Activated CD8-positive, alpha-beta memory T cell treated with anti-CD3 and anti-CD28 coated beads for 48 hours (primary cell): ENCODE results near the gene TXNL4A.
"Not testable (repeated sequence)": the region's sequence is repeated elsewhere in the genome, so short reads cannot be mapped to it uniquely, and the experiment has no call there.

Experiments
- DNase-seq, 3 experiments: peaks; one replicate each; pipeline ENCODE4 v3.0.0-alpha.2; 2020; ENCODE audit warnings: low read depth in 2 of 3, low spot score in 2 of 3

Gene TXNL4A

DNA sequence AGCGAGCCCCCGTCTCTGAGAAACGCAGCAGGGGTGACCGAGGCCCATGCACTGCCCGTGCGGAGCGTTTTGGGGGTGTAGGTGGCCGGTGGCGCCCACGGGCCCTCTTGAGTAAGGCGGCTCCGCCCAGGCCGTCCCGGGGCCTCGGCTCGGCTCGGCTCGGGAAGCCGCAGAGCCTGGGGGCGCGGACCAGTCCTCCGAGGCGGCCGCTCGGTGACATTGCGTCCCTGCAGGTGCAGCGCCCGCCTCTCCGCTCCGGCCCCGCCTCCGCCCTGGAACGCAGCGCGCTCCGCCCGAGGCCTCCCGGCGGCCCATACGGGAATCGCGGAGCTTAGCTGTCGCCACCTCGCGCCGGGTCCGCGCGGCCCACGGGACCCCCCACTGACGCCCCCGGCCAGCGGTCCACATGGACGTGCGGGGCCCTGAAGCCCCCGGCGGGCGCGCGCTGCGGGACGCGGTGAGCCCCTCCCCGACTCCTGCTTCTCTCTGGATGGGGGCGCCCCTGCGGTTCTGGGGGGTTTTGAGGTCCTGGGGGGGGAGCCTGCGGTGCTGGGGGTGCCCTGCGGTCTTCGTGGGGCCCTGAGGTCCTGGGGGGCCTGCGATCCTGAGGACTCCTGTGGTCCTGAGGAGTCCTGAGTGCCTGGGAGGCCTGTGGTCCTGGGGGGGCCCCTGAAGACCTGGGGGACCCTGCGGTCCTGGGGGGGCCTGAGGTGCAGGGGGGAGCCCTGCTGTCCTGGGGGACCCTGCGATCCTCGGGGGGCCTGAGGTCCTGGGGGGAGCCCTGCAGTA lies 23.8 kb downstream of the TXNL4A start, which contains the start of gene HSBP1L1:
HSBP1L1 (plus strand) TSS at position 314 of the 789 bp plus-strand sequence; CDS start at position 407, 93 bp downstream.
- no peak for DNase-seq

DNA sequence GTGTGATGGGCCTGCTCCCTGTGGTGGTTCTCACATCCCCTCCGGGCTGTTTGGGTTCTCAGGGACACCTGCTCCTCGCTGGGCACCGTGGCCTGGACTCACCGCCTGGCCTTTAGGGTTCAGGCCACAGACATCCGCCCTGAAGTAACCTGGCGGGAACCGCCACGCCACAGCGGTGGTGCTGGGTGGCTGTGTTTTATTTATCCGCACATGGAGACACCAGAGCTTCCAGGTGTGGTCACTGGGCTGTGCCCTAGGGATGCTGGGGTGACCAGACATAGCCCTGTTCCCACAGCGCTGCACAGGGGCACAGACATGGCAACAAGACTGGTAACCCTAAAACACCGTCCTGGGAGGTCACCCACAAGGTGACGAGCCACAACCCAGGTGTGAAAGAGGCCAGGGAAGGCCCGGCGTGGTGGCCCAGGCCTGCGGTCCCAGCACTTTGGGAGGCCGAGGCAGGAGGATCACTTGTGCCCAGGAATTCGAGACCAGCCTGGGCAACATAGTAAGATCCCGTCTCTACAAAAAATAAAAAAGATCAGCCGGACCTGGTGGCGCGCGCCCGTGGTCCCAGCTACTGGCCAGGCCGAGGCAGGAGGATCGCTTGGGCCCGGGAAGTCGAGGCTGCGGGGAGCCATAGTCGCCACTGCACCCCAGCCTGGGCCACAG lies 24.6 kb downstream of the TXNL4A start:
- no peak for DNase-seq

- no peak for DNase-seq
Measured at GRCh38 chr18:79962835-79963657, 25.3 kb downstream of the TXNL4A start.

DNA sequence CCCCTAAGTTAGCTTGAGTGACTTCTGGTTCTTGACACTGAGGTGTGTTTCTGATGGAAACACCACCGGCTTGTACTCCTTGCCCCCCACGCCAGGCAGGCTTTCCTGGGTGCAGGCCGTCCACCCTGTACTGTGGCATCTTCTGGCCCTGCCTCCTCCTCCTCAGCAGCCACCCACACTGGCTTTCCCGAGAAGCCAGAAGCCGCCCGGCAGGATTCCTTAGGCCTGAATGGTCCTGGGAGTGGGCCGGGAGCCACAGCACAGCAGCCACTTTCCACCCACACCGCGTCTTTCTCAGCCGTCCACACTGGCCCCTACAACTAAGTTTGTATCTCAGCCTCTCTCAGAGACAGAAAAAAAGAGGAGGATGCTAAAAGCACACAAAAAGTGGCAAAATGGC lies 26.1 kb downstream of the TXNL4A start:
- no peak for DNase-seq

- DNase-seq, result no peak
Measured at GRCh38 chr18:79961527-79962291, 26.7 kb downstream of the TXNL4A start.

GRCh38 chr18:79960921-79961526 lies 27.3 kb downstream of the TXNL4A start:
- DNase-seq, result no peak

GRCh38 chr18:79960161-79960801 lies 28.1 kb downstream of the TXNL4A start:
- not testable (repeated sequence) for DNase-seq

DNA sequence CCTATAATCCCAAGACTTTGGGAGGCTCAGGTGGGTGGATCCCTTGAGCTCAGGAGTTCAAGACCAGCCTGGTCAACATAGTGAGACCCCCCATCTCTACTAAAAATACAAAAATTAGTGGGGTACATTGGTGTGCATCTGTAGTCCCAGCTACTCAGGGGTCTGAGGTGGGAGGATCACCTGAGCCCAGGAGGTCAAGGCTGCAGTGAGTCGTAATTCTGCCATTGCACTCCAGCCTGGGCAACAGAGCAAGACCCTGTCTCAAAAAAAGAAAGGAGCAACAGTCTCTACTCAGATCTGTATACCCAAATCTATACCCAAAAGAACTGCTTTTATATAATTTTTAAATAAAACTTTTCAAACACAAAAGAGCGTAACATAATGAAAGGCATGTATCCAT lies 29.4 kb downstream of the TXNL4A start:
- no peak for DNase-seq

DNA sequence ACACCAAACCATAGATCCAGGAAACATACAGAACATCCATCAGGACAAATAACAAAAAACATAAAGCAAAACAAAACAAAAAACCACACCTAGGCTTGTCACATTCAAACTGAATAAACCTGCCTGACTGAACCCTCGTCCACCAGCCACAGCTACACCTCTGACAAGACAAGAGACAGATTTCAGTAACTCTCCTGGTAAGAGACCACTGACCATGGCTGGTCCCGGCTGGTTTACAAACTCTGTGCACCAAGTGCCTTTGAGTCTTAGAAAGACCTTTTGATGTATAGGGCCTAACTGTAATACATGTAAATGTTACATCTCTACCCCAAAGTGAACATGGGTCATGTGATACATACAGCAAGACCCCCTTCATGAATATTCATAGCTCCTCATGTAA lies 32.1 kb downstream of the TXNL4A start:
- no peak for DNase-seq

DNA sequence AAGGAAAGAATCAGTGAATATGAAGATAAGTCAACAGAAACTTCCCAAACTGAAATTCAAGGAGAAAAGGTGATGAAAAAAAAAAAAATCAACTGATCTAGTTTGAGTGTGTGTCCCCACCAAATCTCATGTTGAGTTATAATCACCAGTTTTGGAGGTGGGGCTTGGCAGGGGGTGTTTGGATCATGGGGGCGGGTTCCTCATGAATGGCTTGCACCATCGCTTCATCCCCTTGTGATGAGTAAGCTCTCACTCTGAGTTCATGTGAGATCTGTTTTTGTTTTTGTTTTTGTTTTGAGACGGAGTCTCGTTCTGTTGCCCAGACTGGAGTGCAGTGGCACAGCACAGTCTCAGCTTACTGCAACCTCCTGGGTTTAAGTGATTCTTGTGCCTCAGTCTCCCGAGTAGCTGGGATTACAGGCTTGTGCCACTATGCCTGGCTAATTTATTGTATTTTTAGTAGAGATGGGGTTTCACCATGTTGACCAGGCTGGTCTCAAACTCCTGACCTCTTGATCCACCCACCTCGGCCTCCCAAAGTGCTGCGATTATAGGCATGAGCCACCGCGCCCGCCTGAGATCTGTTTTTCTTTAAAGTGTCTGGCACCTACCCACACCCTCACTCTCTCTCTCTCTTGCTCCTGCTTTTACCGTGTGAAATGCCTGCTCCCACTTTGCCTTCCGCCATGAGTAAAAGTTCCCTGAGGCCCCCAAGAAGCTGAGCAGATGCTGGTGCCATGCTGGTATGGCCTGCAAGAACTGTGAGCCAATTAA lies 32.9 kb downstream of the TXNL4A start:
- DNase-seq, result no peak

DNA sequence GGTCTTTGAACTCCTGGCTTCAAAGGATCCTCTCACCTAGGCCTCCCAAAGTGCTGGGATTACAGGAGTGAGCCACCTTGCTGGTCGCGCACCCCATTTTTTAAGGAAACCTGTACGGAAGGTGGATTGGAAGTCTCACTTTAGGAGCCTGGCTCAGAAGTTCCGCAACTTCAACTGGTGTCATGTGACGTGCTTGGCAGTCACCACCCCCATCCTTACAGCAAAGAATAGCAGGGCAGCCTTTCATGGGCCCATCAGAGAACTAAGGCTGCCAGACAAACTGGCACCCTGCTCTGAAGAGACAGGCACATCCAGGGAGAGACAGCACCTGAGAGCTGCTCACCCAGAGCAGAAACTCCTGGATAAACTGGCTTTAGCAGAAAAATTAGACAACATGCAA lies 33.6 kb downstream of the TXNL4A start:
- DNase-seq, result no peak

DNA sequence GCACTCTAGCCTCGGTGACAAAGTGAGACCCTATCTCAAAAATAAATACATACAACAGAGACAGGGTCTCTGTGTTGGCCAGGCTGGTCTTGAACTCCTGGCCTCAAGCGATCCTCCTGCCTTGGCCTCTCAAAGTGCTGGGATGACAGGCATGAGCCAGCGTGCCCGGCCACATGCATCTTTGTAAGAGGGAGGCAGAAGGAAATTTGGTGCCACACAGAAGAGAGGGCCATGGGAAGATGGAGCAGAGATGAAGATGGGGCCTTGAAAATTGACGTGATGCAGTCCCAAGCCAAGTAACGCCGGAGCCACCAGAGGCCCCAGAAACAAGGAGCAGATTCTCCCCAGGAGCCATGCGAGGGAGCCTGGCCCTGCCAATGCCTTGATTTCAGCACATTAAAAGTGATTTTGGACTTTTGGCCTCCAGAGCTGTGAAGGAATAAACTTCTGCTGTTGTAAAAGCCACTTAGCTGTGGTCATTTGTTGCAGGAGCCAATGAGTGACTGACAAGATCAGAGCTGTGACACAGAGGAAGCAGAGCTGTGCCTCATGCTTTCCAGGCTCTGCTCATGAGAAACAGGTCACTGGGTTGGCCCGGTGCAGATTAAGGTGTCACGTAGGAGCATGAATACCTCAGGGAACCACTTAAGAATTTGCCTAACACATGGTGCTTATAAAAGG lies 34.3 kb downstream of the TXNL4A start:
- no peak for DNase-seq

DNA sequence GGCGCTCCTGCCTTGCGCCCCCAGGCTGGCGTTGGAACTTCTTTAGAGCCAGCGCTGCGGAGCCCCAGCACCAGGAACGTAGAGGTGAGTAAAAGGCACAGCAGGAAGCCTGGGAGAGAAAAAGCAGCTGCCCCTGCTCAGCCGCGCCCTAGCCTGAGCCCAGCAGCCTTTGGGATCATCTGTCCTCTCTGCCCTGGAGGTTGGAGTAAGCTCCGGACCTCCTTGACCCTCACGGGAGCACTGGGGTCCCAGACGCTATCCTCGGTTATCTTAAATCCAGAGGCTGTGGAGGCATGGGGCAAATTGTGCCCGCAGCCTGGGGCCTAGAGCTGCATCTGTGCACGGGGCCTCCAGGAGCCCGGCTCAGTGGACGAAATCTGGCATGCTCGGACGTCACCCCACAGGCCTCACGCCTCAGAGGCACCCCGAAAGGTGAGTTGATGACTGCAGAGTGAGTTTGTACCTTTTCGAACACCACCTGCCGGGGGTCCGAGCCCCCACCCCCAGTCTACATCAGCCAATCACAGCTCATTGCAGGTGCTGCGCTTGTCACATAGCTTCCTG lies 35.3 kb downstream of the TXNL4A start:
- DNase-seq, result no peak

DNA sequence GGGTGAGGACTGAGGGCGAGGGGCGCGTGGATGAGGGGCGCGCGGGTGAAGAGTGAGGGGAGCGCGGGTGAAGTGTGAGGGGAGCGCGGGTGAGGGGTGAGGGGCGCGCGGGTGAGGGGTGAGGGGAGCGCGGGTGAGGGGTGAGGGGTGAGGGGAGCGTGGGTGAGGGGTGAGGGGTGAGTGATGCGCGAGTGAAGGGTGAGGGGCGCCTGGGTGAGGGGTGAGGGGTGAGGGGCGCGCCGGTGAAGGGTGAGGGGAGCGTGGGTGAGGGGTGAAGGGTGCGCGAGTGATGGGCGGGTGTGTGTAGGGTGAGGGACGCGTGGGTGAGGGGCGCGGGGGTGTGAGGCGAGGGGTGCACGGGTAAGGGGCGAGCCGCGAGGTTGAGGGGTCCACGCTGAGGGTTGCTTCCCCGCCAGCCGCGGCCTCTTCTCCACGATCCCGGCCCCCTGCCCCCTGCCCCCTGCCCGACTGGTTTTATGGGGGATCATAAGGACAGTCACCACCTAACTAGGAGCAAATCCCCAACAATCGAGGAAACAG lies 35.8 kb downstream of the TXNL4A start:
- no peak for DNase-seq

- peak; percentile 85 to 98 (median 97) for DNase-seq
Measured at GRCh38 chr18:79951545-79952455, 36.6 kb downstream of the TXNL4A start, which contains the start of gene SLC66A2. Gene SLC66A2 (minus strand): TSS chr18:79951653. CDS start chr18:79950926, 727 bp downstream.

- no peak for DNase-seq
Measured at GRCh38 chr18:79950515-79951341, 37.6 kb downstream of the TXNL4A start.
